ENCODE data around the gene PBRM1.
A peak's percentile ranks its signal among the peaks of the same experiment; 100 is the strongest.

Gene PBRM1

GRCh38 chr3:52524752-52525679 is 160.7 kb downstream of the PBRM1 start:
- DNase-seq, result no peak

DNA sequence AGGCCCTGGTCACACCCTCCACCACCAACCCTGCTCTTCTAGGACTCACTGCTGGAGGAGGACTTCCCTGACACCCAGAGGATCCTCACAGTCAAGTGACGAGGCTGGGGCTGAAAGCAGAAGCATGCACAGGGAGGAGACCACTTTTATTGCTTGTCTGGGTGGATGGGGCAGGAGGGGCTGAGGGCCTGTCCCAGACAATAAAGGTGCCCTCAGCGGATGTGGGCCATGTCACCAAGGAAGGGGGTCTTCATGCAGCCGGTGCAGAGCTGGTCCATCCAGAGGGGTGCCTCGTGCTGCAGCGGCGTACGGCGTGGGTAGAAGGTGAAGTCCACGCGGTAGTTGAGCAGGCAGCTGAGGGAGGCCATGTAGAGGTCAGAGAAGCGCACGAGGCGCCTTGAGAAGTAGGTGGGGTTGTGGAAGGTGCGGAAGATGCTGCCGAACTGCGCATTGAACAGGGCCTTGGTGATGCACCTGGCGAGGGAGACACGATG is 161.4 kb downstream of the PBRM1 start:
- no peak for DNase-seq

- DNase-seq, result no peak
Measured at GRCh38 chr3:52523386-52524257, 162.1 kb downstream of the PBRM1 start.

DNA sequence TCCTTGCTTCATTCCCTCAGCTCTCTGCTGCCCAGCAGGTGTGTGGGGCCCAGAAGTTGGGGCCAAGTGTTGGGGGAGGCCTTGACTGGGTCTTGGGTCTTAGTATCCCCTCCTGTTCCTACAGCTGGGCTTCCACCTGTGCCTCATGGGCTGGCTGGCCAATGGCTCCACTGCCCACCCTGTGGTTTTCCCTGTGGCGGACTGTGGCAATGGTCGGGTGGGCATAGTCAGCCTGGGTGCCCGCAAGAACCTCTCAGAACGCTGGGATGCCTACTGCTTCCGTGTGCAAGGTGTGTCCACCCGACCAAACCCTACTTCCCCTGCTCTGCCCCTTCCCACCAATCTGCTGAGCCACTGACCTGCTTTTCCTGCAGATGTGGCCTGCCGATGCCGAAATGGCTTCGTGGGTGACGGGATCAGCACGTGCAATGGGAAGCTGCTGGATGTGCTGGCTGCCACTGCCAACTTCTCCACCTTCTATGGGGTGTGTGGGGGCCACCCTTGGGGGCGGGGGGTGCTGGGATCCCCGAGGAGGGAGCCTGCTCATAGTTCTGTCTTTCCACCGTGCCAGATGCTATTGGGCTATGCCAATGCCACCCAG is 163.0 kb downstream of the PBRM1 start:
- no peak for DNase-seq

GRCh38 chr3:52521881-52522650 is 163.6 kb downstream of the PBRM1 start:
- no peak for DNase-seq

DNA sequence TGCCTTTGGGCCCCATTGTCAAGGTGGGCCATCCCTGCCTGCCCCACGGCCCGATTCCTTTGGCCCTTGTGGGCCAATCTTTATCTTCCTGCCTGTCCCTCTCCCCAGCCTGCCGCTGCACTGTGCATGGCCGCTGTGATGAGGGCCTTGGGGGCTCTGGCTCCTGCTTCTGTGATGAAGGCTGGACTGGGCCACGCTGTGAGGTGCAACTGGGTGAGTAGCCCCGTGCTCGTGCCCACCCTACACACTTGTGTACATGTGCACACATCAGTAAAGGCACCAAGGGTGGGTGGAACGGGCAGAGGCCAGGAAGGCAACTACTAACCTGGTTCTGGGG is 164.3 kb downstream of the PBRM1 start:
- no peak for DNase-seq

- no peak for DNase-seq
Measured at GRCh38 chr3:52520716-52521487, 164.8 kb downstream of the PBRM1 start.

DNA sequence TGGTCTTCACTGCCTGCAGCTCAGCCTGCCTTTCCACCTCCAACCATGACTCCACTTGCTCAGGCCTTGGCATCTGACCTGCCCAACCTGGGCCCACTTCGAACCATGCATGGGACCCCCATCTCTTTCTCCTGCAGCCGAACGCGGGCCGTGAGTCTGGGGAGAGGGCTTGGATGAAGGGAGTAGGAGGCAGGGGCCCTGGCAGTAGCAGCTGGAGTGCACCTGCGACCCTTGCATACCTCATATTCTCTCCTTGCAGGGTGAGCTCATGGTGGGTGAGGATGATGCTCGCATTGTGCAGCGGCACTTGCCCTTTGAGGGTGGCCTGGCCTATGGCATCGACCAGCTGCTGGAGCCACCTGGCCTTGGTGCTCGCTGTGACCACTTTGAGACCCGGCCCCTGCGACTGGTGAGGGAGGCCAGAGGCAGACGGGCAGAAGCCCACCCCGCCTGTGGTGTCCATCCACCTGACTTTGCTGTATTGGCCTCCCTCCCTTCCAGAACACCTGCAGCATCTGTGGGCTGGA is 165.5 kb downstream of the PBRM1 start:
- no peak for DNase-seq

DNA sequence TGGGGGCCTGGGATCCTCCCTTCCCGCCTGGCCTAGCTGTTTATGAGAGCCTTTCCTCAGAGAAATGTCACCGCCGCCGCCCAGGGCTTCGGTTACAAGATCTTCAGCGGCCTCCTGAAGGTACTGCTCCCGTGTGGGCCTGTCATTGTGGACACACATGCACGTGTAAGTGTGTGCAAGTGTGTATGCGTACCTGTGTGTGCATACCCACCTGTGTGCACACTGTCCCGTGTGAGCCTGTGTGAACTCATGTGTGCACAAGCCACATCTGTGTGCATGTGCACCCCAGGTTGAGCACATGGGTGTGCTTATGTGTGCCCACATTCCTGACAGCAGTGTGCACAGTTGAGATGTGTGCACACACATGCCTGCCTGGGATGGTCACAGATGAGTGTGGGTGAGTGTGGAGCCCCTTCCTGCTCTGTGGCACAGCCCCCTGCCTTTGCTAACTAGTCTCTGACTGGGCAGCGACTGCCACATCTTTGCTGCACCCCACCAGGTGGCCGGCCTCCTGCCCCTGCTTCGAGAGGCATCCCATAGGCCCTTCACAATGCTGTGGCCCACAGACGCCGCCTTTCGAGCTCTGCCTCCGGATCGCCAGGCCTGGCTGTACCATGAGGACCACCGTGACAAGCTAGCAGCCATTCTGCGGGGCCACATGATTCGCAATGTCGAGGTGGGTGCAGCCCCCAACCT is 166.1 kb downstream of the PBRM1 start:
- no peak for DNase-seq

DNA sequence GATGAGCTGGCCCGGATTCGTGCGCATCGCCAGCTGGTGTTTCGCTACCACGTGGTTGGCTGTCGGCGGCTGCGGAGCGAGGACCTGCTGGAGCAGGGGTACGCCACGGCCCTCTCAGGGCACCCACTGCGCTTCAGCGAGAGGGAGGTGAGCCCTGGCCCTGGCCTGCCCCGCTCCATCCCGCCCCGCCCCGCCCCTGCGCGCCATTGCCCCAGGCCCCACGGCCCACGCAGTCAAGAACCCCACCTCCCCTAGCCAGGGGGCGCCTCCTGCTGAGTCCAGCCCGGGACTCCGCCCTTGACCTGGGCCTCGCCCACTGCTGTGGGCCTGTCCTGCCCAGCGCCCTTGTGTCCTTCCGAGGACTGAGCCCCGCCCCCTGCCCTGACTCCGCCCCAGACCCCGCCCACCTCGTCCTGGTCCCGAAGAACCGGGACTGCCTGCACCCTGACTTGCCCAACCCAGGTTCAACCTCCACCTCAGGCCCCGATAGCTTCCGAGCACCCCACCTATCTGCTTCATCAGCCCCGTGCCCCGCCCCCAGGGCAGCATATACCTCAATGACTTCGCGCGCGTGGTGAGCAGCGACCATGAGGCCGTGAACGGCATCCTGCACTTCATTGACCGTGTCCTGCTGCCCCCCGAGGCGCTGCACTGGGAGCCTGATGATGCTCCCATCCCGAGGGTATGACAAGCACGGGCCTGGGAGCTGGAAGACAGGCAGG is 166.8 kb downstream of the PBRM1 start:
- DNase-seq, result peak in 1 of 2 experiments; percentile 69

GRCh38 chr3:52517796-52518722 is 167.7 kb downstream of the PBRM1 start:
- DNase-seq, result peak in 1 of 2 experiments; percentile 58

DNA sequence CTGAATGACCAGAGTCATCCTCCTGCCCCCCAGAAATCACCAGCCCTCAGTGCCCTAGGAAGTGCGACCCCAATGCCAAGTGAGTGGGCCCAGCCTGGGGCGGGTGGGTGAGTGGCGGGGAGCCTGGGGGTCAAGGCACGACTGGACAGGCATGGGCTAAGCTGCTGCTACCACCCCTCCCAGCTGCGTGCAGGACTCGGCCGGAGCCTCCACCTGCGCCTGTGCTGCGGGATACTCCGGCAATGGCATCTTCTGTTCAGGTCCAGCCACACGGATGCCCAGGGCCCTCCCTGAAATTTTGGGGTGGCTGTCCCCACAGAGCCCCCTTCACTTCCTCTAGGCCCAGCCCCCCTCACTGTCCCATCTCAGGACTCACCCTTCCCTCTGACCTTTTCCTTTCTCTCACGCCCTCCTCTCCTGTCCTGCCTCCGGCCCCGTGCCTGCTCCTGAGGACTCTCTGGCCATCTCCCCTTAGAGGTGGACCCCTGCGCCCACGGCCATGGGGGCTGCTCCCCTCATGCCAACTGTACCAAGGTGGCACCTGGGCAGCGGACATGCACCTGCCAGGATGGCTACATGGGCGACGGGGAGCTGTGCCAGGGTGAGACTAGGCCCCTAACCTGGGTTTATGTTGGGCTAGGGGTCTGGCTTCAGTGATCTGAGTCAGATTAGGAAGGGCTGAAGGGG is 169.1 kb downstream of the PBRM1 start:
- DNase-seq, result no peak

DNA sequence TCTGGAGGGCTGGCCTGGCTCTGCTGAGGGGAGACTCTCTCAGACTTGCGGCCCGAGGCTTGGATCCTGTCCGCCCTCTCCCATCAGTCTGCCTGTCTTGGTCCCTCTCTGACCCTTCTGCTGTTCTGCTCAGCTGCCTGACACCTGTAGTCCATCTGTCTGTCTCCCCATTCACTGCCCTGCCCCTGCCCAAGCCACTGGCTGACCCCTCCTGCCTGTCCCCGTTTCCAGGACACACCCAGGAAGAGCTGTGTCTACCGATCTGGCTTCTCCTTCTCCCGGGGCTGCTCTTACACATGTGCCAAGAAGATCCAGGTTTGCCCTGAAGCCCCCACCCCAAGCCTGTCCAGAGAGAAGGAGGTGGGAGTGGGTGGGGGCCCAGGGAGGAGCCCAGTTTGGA is 170.5 kb downstream of the PBRM1 start:
- no peak for DNase-seq

DNA sequence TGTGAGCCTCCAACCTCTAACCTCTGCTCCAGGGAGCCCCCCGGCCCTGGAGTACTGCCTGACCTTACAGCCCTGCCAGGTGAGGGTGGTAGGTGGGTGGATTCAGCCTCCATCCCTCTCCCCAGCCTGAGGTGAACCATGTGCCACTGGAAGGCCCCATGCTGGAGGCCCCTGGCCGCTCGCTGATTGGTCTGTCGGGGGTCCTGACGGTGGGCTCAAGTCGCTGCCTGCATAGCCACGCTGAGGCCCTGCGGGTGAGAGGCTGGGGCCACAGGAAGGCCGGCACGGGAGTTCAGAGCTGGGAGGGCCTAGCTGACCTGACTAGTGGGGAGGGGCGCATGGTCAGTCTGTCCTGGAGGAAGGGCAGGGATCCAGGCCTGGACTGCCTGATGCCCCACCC is 171.1 kb downstream of the PBRM1 start:
- DNase-seq, result no peak

- no peak for DNase-seq
Measured at GRCh38 chr3:52513281-52513680, 172.4 kb downstream of the PBRM1 start.

DNA sequence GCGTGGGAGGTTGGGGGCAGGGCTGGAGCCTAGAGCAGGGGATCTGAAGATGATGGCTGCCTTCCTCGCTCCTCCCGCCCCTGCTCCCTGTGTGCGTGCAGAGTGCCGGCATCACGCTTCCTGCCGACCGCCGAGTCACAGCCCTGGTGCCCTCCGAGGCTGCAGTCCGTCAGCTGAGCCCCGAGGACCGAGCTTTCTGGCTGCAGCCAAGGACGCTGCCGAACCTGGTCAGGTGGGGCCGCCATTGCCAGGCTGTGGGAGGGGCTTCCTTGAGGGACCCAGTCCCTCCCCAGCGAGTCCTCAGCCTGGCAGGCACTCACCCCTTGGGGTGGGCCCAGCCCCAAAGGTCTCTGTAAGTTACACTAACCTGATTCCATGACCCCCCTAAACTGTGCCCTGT is 173.0 kb downstream of the PBRM1 start:
- no peak for DNase-seq

DNA sequence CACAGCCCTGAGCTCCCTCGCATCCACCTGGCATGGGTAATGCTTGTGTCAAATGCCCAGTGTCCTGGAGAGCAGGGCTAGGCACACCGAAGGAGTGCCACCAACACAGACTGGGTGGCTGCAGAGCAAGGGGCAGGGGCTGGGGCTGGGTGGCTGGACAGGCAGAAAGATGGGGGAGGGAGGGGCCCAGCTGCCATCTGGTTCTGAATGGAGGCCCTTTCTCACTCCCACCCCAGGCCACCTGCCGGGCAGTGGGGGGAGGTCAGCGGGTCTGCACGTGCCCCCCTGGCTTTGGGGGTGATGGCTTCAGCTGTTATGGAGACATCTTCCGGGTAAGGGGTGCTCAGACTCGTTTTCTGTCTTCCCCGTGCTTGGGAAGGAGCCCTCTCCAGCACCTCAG is 173.6 kb downstream of the PBRM1 start:
- DNase-seq, result no peak

DNA sequence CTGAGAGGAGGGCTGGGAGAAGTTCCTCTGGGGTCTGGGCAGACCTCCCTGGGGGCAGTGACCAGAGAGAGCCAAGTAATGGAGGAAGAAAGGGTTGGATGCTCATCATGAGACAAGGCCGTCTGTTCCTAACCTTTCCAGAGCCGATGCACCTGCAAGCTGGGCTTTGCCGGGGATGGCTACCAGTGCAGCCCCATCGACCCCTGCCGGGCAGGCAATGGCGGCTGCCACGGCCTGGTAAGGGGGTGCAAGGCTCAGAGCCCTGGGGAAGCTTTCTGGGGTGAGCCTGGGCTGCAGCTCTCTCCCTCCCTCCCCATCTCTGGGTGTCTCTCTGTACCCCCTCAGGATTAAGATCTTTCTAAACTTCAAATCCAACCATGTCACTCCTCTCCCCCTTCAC is 174.2 kb downstream of the PBRM1 start:
- DNase-seq, result no peak

All from NCI-H526 (cell line).